ENCODE data around the gene CLEC2L.

CLEC2L gene

DNA sequence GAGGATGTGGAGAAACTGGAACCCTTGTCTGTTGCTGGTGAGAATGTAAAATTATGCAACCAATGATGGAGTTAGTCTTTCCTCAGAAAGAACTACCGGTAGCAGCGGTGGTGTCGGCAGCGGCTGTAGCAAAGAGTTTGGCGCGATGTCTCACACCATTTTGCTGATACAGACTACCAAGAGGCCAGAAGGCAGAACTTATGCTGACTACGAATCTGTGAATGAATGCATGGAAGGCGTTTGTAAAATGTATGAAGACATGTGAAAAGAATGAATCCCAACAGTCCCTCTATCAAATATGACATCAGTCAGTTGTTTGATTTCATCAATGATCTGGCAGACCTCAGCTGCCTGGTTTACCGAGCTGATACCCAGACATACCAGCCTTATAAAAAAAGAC, 10.6 kb downstream of the CLEC2L start:
- Histone ChIP-seq H3K27me3 (ENCODE audit: control insufficient read depth, low read length) (no peaks in the 10 kb centered on the region), H3K4me2 (ENCODE audit: low read length) (no peak overlapping the region), H3K9me3 (ENCODE audit: control insufficient read depth, insufficient read depth, low read length) (peaks cover 4% of the 10 kb centered on the region; the same call in 1 of the 2 replicates), H3K79me2 (ENCODE audit: control insufficient read depth, low read length) (no peaks in the 10 kb centered on the region), H3F3A (ENCODE audit: control insufficient read depth, insufficient read depth) (no peaks in the 10 kb centered on the region), H3K27ac (ENCODE audit: low read depth, low read length) (no peak overlapping the region), H3K4me1 (ENCODE audit: control insufficient read depth, low read length) (no peaks in the 10 kb centered on the region), H3K4me3 (ENCODE audit: low read length) (no peak overlapping the region), H3K36me3 (ENCODE audit: control insufficient read depth, low read length) (no peaks in the 10 kb centered on the region), H3K9me2 (replicated peaks; ENCODE audit: control insufficient read depth, low read length) (no peaks in the 10 kb centered on the region), H4K20me1 (ENCODE audit: control insufficient read depth, insufficient read depth, low read depth, low read length) (no peaks in the 10 kb centered on the region)
- TF ChIP-seq, protein P1, sequence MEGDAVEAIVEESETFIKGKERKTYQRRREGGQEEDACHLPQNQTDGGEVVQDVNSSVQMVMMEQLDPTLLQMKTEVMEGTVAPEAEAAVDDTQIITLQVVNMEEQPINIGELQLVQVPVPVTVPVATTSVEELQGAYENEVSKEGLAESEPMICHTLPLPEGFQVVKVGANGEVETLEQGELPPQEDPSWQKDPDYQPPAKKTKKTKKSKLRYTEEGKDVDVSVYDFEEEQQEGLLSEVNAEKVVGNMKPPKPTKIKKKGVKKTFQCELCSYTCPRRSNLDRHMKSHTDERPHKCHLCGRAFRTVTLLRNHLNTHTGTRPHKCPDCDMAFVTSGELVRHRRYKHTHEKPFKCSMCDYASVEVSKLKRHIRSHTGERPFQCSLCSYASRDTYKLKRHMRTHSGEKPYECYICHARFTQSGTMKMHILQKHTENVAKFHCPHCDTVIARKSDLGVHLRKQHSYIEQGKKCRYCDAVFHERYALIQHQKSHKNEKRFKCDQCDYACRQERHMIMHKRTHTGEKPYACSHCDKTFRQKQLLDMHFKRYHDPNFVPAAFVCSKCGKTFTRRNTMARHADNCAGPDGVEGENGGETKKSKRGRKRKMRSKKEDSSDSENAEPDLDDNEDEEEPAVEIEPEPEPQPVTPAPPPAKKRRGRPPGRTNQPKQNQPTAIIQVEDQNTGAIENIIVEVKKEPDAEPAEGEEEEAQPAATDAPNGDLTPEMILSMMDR (IDR thresholded peaks at IDR 0.05; ENCODE audit: low read depth, low read length, poor library complexity, severe bottlenecking) = no peak
- no peak for TF ChIP-seq EZH2phosphoT487 (IDR thresholded peaks at IDR 0.05; ENCODE audit: borderline replicate concordance, low read length)

- Histone ChIP-seq H3K79me2 (ENCODE audit: control insufficient read depth, low read length) (no peaks in the 10 kb centered on the region), H3K4me1 (ENCODE audit: control insufficient read depth, low read length) (no peaks in the 10 kb centered on the region), H3K36me3 (ENCODE audit: control insufficient read depth, low read length) (no peaks in the 10 kb centered on the region), H3K9me2 (replicated peaks; ENCODE audit: control insufficient read depth, low read length) (no peaks in the 10 kb centered on the region), H3K27ac (ENCODE audit: low read depth, low read length) (no peak overlapping the region), H3K4me2 (ENCODE audit: low read length) (no peak overlapping the region), H3K27me3 (ENCODE audit: control insufficient read depth, low read length) (no peaks in the 10 kb centered on the region), H3K4me3 (ENCODE audit: low read length) (no peak overlapping the region), H3F3A (ENCODE audit: control insufficient read depth, insufficient read depth) (no peaks in the 10 kb centered on the region), H3K9me3 (ENCODE audit: control insufficient read depth, insufficient read depth, low read length) (no peaks in the 10 kb centered on the region), H4K20me1 (ENCODE audit: control insufficient read depth, insufficient read depth, low read depth, low read length) (no peaks in the 10 kb centered on the region)
- TF ChIP-seq EZH2phosphoT487 (IDR thresholded peaks at IDR 0.05; ENCODE audit: borderline replicate concordance, low read length) = no peak
- TF ChIP-seq, protein P1 (IDR thresholded peaks at IDR 0.05; ENCODE audit: low read depth, low read length, poor library complexity, severe bottlenecking) = no peak
Observed at GRCh38 chr7:139534966-139535651, 11.6 kb downstream of the CLEC2L start.

- no peaks in the 10 kb centered on the region for H3K27me3 ChIP-seq (ENCODE audit: control insufficient read depth, low read length)
- no peaks in the 10 kb centered on the region for H3F3A ChIP-seq (ENCODE audit: control insufficient read depth, insufficient read depth)
- H3K4me1 ChIP-seq (ENCODE audit: control insufficient read depth, low read length) = no peaks in the 10 kb centered on the region
- no peak overlapping the region for H3K27ac ChIP-seq (ENCODE audit: low read depth, low read length)
- no peaks in the 10 kb centered on the region for H4K20me1 ChIP-seq (ENCODE audit: control insufficient read depth, insufficient read depth, low read depth, low read length)
- H3K9me3 ChIP-seq (ENCODE audit: control insufficient read depth, insufficient read depth, low read length) = no peaks in the 10 kb centered on the region
- H3K4me3 ChIP-seq (ENCODE audit: low read length) = no peak overlapping the region
- H3K79me2 ChIP-seq (ENCODE audit: control insufficient read depth, low read length) = no peaks in the 10 kb centered on the region
- no peaks in the 10 kb centered on the region for H3K9me2 ChIP-seq (replicated peaks; ENCODE audit: control insufficient read depth, low read length)
- TF ChIP-seq EZH2phosphoT487 (IDR thresholded peaks at IDR 0.05; ENCODE audit: borderline replicate concordance, low read length) = no peak
- TF ChIP-seq, protein P1 (IDR thresholded peaks at IDR 0.05; ENCODE audit: low read depth, low read length, poor library complexity, severe bottlenecking) = no peak
- H3K36me3 ChIP-seq (ENCODE audit: control insufficient read depth, low read length) = no peaks in the 10 kb centered on the region
- no peak overlapping the region for H3K4me2 ChIP-seq (ENCODE audit: low read length)
Observed at GRCh38 chr7:139536152-139536551, 12.7 kb downstream of the CLEC2L start.

All from DOHH2 (cell line).